PFSK-1 (cell line): ENCODE results near the gene VAV3.

ENCODE experiments used
- FOXP2 ChIP-seq: optimal IDR thresholded peaks from 2 replicates; pipeline ENCODE3; 2011; ENCODE audit warnings: borderline replicate concordance, control low read depth, inconsistent platforms; ENCODE audit not compliant: insufficient read depth; ENCODE audit errors: extremely low read length, extremely low read depth
- POLR2AphosphoS5 ChIP-seq: IDR thresholded peaks from 2 replicates; pipeline ENCODE4 v1.6.1; 2012; ENCODE audit warnings: low read depth, mild to moderate bottlenecking, control low read depth, low read length, moderate library complexity
- REST ChIP-seq, 2 experiments: IDR thresholded peaks; 2 replicates each; pipeline versions ENCODE4 v1.6.1 to v1.8.0; 2011 to 2012; ENCODE audit warnings: low read depth in 2 of 2, low read length in 2 of 2, control low read depth in 1 of 2, inconsistent platforms in 1 of 2, mild to moderate bottlenecking in 1 of 2, moderate library complexity in 1 of 2; ENCODE audit not compliant: insufficient read depth in 1 of 2
- SIN3A ChIP-seq: IDR thresholded peaks from 2 replicates; pipeline ENCODE4 v1.6.1; 2012; ENCODE audit warnings: mild to moderate bottlenecking, low read length, moderate library complexity, borderline replicate concordance; ENCODE audit not compliant: insufficient read depth
- TAF1 ChIP-seq: IDR thresholded peaks from 2 replicates; pipeline ENCODE4 v1.6.1; 2012; ENCODE audit warnings: low read length, control low read depth, borderline replicate concordance; ENCODE audit not compliant: insufficient read depth

The VAV3 gene

GRCh38 chr1:107936498-107937481 is 28.2 kb downstream of the VAV3 start:
- no peak for TF ChIP-seq FOXP2
- TF ChIP-seq TAF1: peak; percentile 27; the same call in 1 of the 2 replicates
- TF ChIP-seq SIN3A: peak; percentile 74; the same call in 1 of the 2 replicates
- peak; percentile 71 for TF ChIP-seq POLR2AphosphoS5
- TF ChIP-seq REST (IDR thresholded peaks at IDR 0.05; ENCODE audit: insufficient read depth in 1 of 2, low read depth in 2 of 2, low read length in 2 of 2): peak in 1 of 2 experiments; percentile 68; a peak in 1 of 4 replicates

- TF ChIP-seq FOXP2 (no peak), TAF1 (no peak), POLR2AphosphoS5 (no peak), SIN3A (no peak), REST (IDR thresholded peaks at IDR 0.05; ENCODE audit: insufficient read depth in 1 of 2, low read depth in 2 of 2, low read length in 2 of 2) (no peak)
Observed at GRCh38 chr1:107935396-107936064, 29.4 kb downstream of the VAV3 start.

- TF ChIP-seq REST (IDR thresholded peaks at IDR 0.05; ENCODE audit: insufficient read depth in 1 of 2, low read depth in 2 of 2, low read length in 2 of 2) (no peak), TAF1 (peak; percentile 33; the same call in 1 of the 2 replicates), POLR2AphosphoS5 (no peak), SIN3A (peak; percentile 22; the same call in 1 of the 2 replicates), FOXP2 (no peak)
Observed at GRCh38 chr1:107934578-107934977, 30.4 kb downstream of the VAV3 start.

GRCh38 chr1:107933736-107934135 is 31.2 kb downstream of the VAV3 start:
- TF ChIP-seq FOXP2 (no peak), TAF1 (no peak), POLR2AphosphoS5 (no peak), SIN3A (no peak), REST (IDR thresholded peaks at IDR 0.05; ENCODE audit: insufficient read depth in 1 of 2, low read depth in 2 of 2, low read length in 2 of 2) (no peak)
